K562 (cell line): ENCODE measurements around the gene BBC3. TPM values are rescaled to one million over a fixed set of nuclear protein-coding genes. Genes with fewer than 3 reads are reported as not detected.

Source experiments
- ATAC-seq: fragments of 200-7000 bp; cut with Tn5 transposase; 3 replicates; pipeline ENCODE4 v1.9.1; 2020; ENCODE audit warnings: moderate library complexity
- BruUV-seq: library from RNA; stranded (reverse); fragments of 400-500 nt; replicated peaks from 2 replicates; lab custom pipeline; 2021; lab: Mats Ljungman, UMichigan
- CTCF ChIA-PET: fragments of 300-600 bp; formaldehyde crosslinking; extraction: SDS; loops from one replicate; lab custom pipeline; 2021; ENCODE audit warnings: low intra/inter-chr PET ratio; lab: Yijun Ruan, JAX
- POLR2A ChIA-PET: fragments of 300-600, 350-650 bp; sonication (Branson Sonifier 250); formaldehyde crosslinking; extraction: SDS; loops from one replicate; lab custom pipeline; 2021; ENCODE audit warnings: antibody characterized with exemption, inconsistent platforms; lab: Yijun Ruan, JAX
- DNase-seq, 4 experiments: peaks; one replicate each; pipeline versions ENCODE4 v3.0.0 to v3.0.0-alpha.2; 2011 to 2018; ENCODE audit warnings: low spot score in 3 of 4, mixed read lengths in 3 of 4; ENCODE audit errors: extremely low read depth in 1 of 4
- FAIRE-seq: peaks from 2 replicates; lab custom pipeline; 2011; peaks lifted over from hg19 to GRCh38; lab: Jason Lieb, UNC
- H2AFZ ChIP-seq: 2 replicates; pipeline ENCODE4 v1.6.0; 2011; ENCODE audit warnings: low read depth, low read length, control low read depth, inconsistent platforms
- H3K27ac ChIP-seq: fragments of 200-600 bp; 3 replicates; pipeline ENCODE4 v1.8.0; 2011; ENCODE audit warnings: low read depth, mild to moderate bottlenecking, control low read depth, inconsistent platforms, low read length, moderate library complexity, mixed read lengths; ENCODE audit errors: extremely low read depth
- H3K27me3 ChIP-seq, 2 experiments: fragments of 300-600 bp in 1 of 2; 2 replicates in 1 of 2; 3 replicates in 1 of 2; pipeline versions ENCODE4 v1.6.0 to v1.8.0; 2011; ENCODE audit warnings: inconsistent platforms in 2 of 2, low read length in 2 of 2, mild to moderate bottlenecking in 1 of 2, mixed read lengths in 1 of 2, moderate library complexity in 1 of 2; ENCODE audit not compliant: control insufficient read depth in 2 of 2, insufficient read depth in 2 of 2
- H3K36me3 ChIP-seq: fragments of 300-600 bp; 3 replicates; pipeline ENCODE4 v1.8.0; 2011; ENCODE audit warnings: mild to moderate bottlenecking, low read length, inconsistent platforms; ENCODE audit not compliant: control insufficient read depth, insufficient read depth
- H3K4me1 ChIP-seq, 2 experiments: fragments of 200-600 bp in 1 of 2; replicated peaks in 1 of 2; 2 replicates in 1 of 2; 3 replicates in 1 of 2; pipeline versions ENCODE4 v1.5.1 to v1.8.0; 2011; ENCODE audit warnings: inconsistent platforms in 2 of 2, low read length in 2 of 2, mild to moderate bottlenecking in 1 of 2, mixed read lengths in 1 of 2, moderate library complexity in 1 of 2; ENCODE audit not compliant: control insufficient read depth in 2 of 2, insufficient read depth in 2 of 2
- H3K4me2 ChIP-seq: 2 replicates; pipeline ENCODE4 v1.6.1; 2011; ENCODE audit warnings: low read length, control low read depth, inconsistent platforms, mixed read lengths; ENCODE audit not compliant: insufficient read depth
- H3K4me3 ChIP-seq: fragments of 200-600 bp; sonication (generic), shearing (Covaris generic); 2 replicates; pipeline ENCODE4 v1.5.1; 2016; ENCODE audit warnings: control low read depth, inconsistent platforms
- H3K79me2 ChIP-seq: fragments of 200-600 bp; 3 replicates; pipeline ENCODE4 v1.8.0; 2011; ENCODE audit warnings: low read length, inconsistent platforms; ENCODE audit not compliant: control insufficient read depth, insufficient read depth
- H3K9ac ChIP-seq, 2 experiments: 2 replicates each; pipeline versions ENCODE4 v1.6.0 to v1.6.1; 2011; ENCODE audit warnings: low read depth in 2 of 2, low read length in 2 of 2, control low read depth in 1 of 2, inconsistent platforms in 1 of 2, mild to moderate bottlenecking in 1 of 2, mixed read lengths in 1 of 2; ENCODE audit not compliant: insufficient read depth in 1 of 2
- H3K9me1 ChIP-seq: one replicate; pipeline ENCODE4 v1.6.0; 2011; ENCODE audit warnings: inconsistent platforms, mild to moderate bottlenecking, low read length, moderate library complexity; ENCODE audit not compliant: control insufficient read depth, insufficient read depth
- H3K9me3 ChIP-seq: replicated peaks from 2 replicates; pipeline ENCODE4 v1.5.1; 2011; ENCODE audit warnings: low read depth, low read length, inconsistent platforms; ENCODE audit not compliant: control insufficient read depth, insufficient read depth
- H4K20me1 ChIP-seq: replicated peaks from 2 replicates; pipeline ENCODE4 v1.6.1; 2011; ENCODE audit warnings: low read length, inconsistent platforms, mixed read lengths; ENCODE audit not compliant: control insufficient read depth, insufficient read depth
- BRD9 ChIP-seq: fragments of 450-650 bp; IDR thresholded peaks from 2 replicates; pipeline ENCODE4 v1.6.1; 2018; ENCODE audit warnings: low read depth; ENCODE audit not compliant: partially characterized antibody
- C11orf30 ChIP-seq: fragments of 450-650 bp; IDR thresholded peaks from 2 replicates; pipeline ENCODE4 v1.6.1; 2016; ENCODE audit warnings: low read depth, mild to moderate bottlenecking
- CC2D1A ChIP-seq: fragments of 450-650 bp; IDR thresholded peaks from 2 replicates; pipeline ENCODE4 v1.6.1; 2017; ENCODE audit warnings: mild to moderate bottlenecking
- CCNT2 ChIP-seq: IDR thresholded peaks from 2 replicates; pipeline ENCODE4 v1.6.1; 2011; ENCODE audit warnings: borderline replicate concordance, low read depth, mild to moderate bottlenecking, moderate library complexity, mixed read lengths, low read length; ENCODE audit not compliant: insufficient read length; ENCODE audit errors: extremely low read depth
- FIP1L1 ChIP-seq: fragments of 200-400 bp; formaldehyde crosslinking; IDR thresholded peaks from 2 replicates; pipeline ENCODE4 v1.6.1; 2018; ENCODE audit warnings: mild to moderate bottlenecking, low read depth, low read length; ENCODE audit not compliant: poor library complexity, severe bottlenecking
- FOXP4 ChIP-seq: sonication (generic); formaldehyde crosslinking; IDR thresholded peaks from 2 replicates; pipeline ENCODE4 v1.8.0; 2022; ENCODE audit warnings: mild to moderate bottlenecking, missing genetic modification reagents, borderline replicate concordance
- HNRNPK ChIP-seq: fragments of 200-400 bp; formaldehyde crosslinking; IDR thresholded peaks from one replicate; pipeline ENCODE4 v1.6.1; 2018; ENCODE audit warnings: mild to moderate bottlenecking, low read depth, low read length; ENCODE audit not compliant: poor library complexity, severe bottlenecking
- KAT7 ChIP-seq: sonication (generic); formaldehyde crosslinking; IDR thresholded peaks from 2 replicates; pipeline ENCODE4 v1.8.0; 2022; ENCODE audit warnings: missing genetic modification reagents, mild to moderate bottlenecking, borderline replicate concordance
- NCOA4 ChIP-seq: fragments of 450-650 bp; IDR thresholded peaks from 2 replicates; pipeline ENCODE4 v1.6.1; 2018; ENCODE audit warnings: mild to moderate bottlenecking; ENCODE audit not compliant: partially characterized antibody
- PML ChIP-seq: IDR thresholded peaks from 2 replicates; pipeline ENCODE4 v1.6.1; 2012; ENCODE audit warnings: low read length, inconsistent platforms
- PYGO2 ChIP-seq: fragments of 450-650 bp; IDR thresholded peaks from 2 replicates; pipeline ENCODE4 v1.6.1; 2016; ENCODE audit warnings: mild to moderate bottlenecking, missing genetic modification characterization, moderate library complexity, missing compliant biosample characterization
- SETDB1 ChIP-seq: IDR thresholded peaks from one replicate; pipeline ENCODE4 v1.6.1; 2012; ENCODE audit warnings: low read length, control low read depth, inconsistent platforms
- ZNF124 ChIP-seq: sonication (generic); formaldehyde crosslinking; IDR thresholded peaks from 2 replicates; pipeline ENCODE4 v1.8.1; 2022; ENCODE audit warnings: missing genetic modification reagents
- ZNF384 ChIP-seq: IDR thresholded peaks from 2 replicates; pipeline ENCODE4 v1.6.1; 2012; ENCODE audit warnings: low read depth, low read length, improper control_type of control experiment
- ZNF41 ChIP-seq: fragments of 250-450 bp; sonication (Bioruptor Pico); conservative IDR thresholded peaks from 2 replicates; pipeline ENCODE4 v1.4.0; 2020; ENCODE audit warnings: mild to moderate bottlenecking
- ZNF695 ChIP-seq: fragments of 450-650 bp; formaldehyde crosslinking; IDR thresholded peaks from 2 replicates; pipeline ENCODE4 v1.4.0; 2020; ENCODE audit warnings: mild to moderate bottlenecking, moderate library complexity
- ZNF766 ChIP-seq: fragments of 200-800 bp; sonication (Bioruptor generic); conservative IDR thresholded peaks from 2 replicates; pipeline ENCODE4 v1.6.1; 2016; ENCODE audit warnings: missing genetic modification characterization, missing compliant biosample characterization
- WGBS: fragments of 100-300 bp; shearing (Covaris generic); methylation state at CpG from one replicate; pipeline ENCODE4 v1.1.6; 2016; ENCODE audit warnings: low coverage, mixed read lengths; ENCODE audit not compliant: insufficient coverage; ENCODE audit errors: missing lambda C conversion rate; 5-methylcytosine and 5-hydroxymethylcytosine counted together
- in situ Hi-C: fragments of 300-500 bp; cut with MboI; formaldehyde crosslinking; loops from 4 replicates; pipeline ENCODE4 v1.15.0; 2018; ENCODE audit warnings: inconsistent platforms, mixed read lengths
- intact Hi-C: fragments of 100-400 bp; cut with micrococcal nuclease; formaldehyde crosslinking; loops from 2 replicates; pipeline ENCODE4 v1.14.2; 2022
- polyA plus RNA-seq, 8 experiments: library from polyadenylated mRNA; depleted of rRNA in 4 of 8; stranded (reverse) in 5 of 8; unstranded in 3 of 8; fragments of >200 nt; fragmentation: Nextera tagmentation in 2 of 8; fragmentation: Illumina TruSeq in 1 of 8; extraction: Ambion mirVana in 2 of 8; extraction: Trizol in 1 of 8; gene quantifications; 2 replicates each; pipeline versions ENCODE4 v1.2.1 to v1.2.3, GENCODE V29; 2011 to 2014; ENCODE audit warnings: inconsistent platforms in 1 of 8, missing spikeins in 1 of 8
- total RNA-seq, 7 experiments: library from RNA; depleted of rRNA in 6 of 7; stranded (reverse); fragments of >200 nt in 6 of 7; fragmentation: Illumina TruSeq in 2 of 7; extraction: Trizol in 2 of 7; gene quantifications; 2 replicates each; pipeline versions ENCODE4 v1.2.1 to v1.2.3, GENCODE V29; 2011 to 2021; ENCODE audit warnings: low replicate concordance in 1 of 7
- TF ChIP-seq, protein P1 (sequence below): sonication (generic); formaldehyde crosslinking; IDR thresholded peaks from 2 replicates; pipeline ENCODE4 v1.9.0; 2022; ENCODE audit warnings: mild to moderate bottlenecking, missing genetic modification reagents
- TF ChIP-seq, protein P2 (sequence below): fragments of 450-650 bp; IDR thresholded peaks from 2 replicates; pipeline ENCODE4 v1.6.1; 2018; ENCODE audit not compliant: partially characterized antibody

Gene BBC3
- total and polyA plus RNA-seq, 9 of the 15 experiments (the other 6 are each of a cell fraction or from before 2014, with no cell fraction given), result 0.15 to 30.7 (median 4.8) TPM

GRCh38 chr19:47215581-47215980 is 15.4 kb downstream of the BBC3 start:
- Histone ChIP-seq H3K9me3 (no peaks in the 10 kb centered on the region), H3K4me1 (peaks cover 8% of the 10 kb centered on the region in 2 experiments; a peak in 3 of 5 replicates), H3K36me3 (peaks cover 14% of the 10 kb centered on the region; the same call in 2 of the 3 replicates), H2AFZ (no peak overlapping the region), H3K9ac (no peak overlapping the region), H3K27me3 (no peaks in the 10 kb centered on the region), H3K4me3 (no peak overlapping the region), H3K9me1 (no peaks in the 10 kb centered on the region), H4K20me1 (no peaks in the 10 kb centered on the region), H3K4me2 (no peak overlapping the region), H3K79me2 (no peaks in the 10 kb centered on the region), H3K27ac (no peak overlapping the region)
- BruUV-seq, result no TSS peak
- in situ Hi-C loops (no loop called here), intact Hi-C loops (no loop called here)
- ChIA-PET CTCF (no interaction called here), POLR2A (interaction anchor here (1.0 to 10.5 kb wide), 2 partner anchors 10 to 29 kb away, joined by 5 to 171 read pairs; no protein-coding TSS in a partner anchor)
- no peak for ATAC-seq
- no peak for DNase-seq
- WGBS, result 87% methylated on average over 5 of the region's 5 CpGs
- no peak for FAIRE-seq
- TF ChIP-seq CCNT2 (no peak), C11orf30 (no peak), NCOA4 (no peak), ZNF124 (no peak), FIP1L1 (no peak), BRD9 (no peak), ZNF766 (CRISPR knock-in tag) (no peak), HNRNPK (no peak), CC2D1A (no peak), ZNF695 (CRISPR knock-in tag) (no peak), PML (no peak), ZNF384 (no peak), SETDB1 (no peak), FOXP4 (CRISPR knock-in tag) (no peak), ZNF41 (CRISPR knock-in tag) (no peak), KAT7 (no peak), PYGO2 (no peak)
- TF ChIP-seq, protein P1, sequence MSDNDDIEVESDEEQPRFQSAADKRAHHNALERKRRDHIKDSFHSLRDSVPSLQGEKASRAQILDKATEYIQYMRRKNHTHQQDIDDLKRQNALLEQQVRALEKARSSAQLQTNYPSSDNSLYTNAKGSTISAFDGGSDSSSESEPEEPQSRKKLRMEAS (CRISPR knock-in tag), result no peak
- TF ChIP-seq, protein P2, sequence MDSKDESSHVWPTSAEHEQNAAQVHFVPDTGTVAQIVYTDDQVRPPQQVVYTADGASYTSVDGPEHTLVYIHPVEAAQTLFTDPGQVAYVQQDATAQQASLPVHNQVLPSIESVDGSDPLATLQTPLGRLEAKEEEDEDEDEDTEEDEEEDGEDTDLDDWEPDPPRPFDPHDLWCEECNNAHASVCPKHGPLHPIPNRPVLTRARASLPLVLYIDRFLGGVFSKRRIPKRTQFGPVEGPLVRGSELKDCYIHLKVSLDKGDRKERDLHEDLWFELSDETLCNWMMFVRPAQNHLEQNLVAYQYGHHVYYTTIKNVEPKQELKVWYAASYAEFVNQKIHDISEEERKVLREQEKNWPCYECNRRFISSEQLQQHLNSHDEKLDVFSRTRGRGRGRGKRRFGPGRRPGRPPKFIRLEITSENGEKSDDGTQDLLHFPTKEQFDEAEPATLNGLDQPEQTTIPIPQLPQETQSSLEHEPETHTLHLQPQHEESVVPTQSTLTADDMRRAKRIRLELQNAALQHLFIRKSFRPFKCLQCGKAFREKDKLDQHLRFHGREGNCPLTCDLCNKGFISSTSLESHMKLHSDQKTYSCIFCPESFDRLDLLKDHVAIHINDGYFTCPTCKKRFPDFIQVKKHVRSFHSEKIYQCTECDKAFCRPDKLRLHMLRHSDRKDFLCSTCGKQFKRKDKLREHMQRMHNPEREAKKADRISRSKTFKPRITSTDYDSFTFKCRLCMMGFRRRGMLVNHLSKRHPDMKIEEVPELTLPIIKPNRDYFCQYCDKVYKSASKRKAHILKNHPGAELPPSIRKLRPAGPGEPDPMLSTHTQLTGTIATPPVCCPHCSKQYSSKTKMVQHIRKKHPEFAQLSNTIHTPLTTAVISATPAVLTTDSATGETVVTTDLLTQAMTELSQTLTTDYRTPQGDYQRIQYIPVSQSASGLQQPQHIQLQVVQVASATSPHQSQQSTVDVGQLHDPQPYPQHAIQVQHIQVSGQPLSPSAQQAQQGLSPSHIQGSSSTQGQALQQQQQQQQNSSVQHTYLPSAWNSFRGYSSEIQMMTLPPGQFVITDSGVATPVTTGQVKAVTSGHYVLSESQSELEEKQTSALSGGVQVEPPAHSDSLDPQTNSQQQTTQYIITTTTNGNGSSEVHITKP, result no peak
